Uterus (tissue), 4 donors: ENCODE results near the gene PLA2G3. TPM values are rescaled to one million over a fixed set of nuclear protein-coding genes. Genes with fewer than 3 reads are reported as not detected.

Experiments
- DNase-seq, 2 donors: peaks; one replicate each; pipeline ENCODE4 v3.0.0-alpha.2; 2019 to 2020
- H3K27ac ChIP-seq, 2 donors: fragments of 200-600 bp; sonication (generic); 1 replicate in 1 of 2; 2 replicates in 1 of 2; pipeline ENCODE4 v1.5.1; 2016 to 2018
- H3K27me3 ChIP-seq, 2 donors: fragments of 200-600 bp; sonication (generic); one replicate each; pipeline ENCODE4 v1.5.1; 2018 to 2019; ENCODE audit warnings: control low read depth in 1 of 2
- H3K36me3 ChIP-seq, 2 donors: fragments of 200-600 bp; sonication (generic); one replicate each; pipeline ENCODE4 v1.5.1; 2019; ENCODE audit warnings: control low read depth in 1 of 2
- H3K4me1 ChIP-seq, 2 donors: fragments of 200-600 bp; sonication (generic); one replicate each; pipeline ENCODE4 v1.5.1; 2018 to 2019; ENCODE audit warnings: control low read depth in 1 of 2
- H3K4me3 ChIP-seq, 2 donors: fragments of 200-600 bp; sonication (generic); 1 replicate in 1 of 2; 2 replicates in 1 of 2; pipeline ENCODE4 v1.5.1; 2018 to 2019; ENCODE audit warnings: mild to moderate bottlenecking in 1 of 2
- H3K9me3 ChIP-seq, 2 donors: fragments of 200-600 bp; sonication (generic); one replicate each; pipeline ENCODE4 v1.5.1; 2019; ENCODE audit warnings: control low read depth in 1 of 2
- CTCF ChIP-seq, 4 experiments: fragments of 200-600 bp in 2 of 4; fragments of 450-650 bp in 2 of 4; sonication (generic) in 2 of 4; IDR thresholded peaks; one replicate each; pipeline ENCODE4 v1.5.1; 2016 to 2019; ENCODE audit warnings: antibody characterized with exemption in 4 of 4, mild to moderate bottlenecking in 2 of 4, moderate library complexity in 1 of 4
- POLR2A ChIP-seq, 2 donors: fragments of 450-650 bp; IDR thresholded peaks; one replicate each; pipeline ENCODE4 v1.6.1; 2016; ENCODE audit warnings: antibody characterized with exemption in 2 of 2, mild to moderate bottlenecking in 1 of 2, moderate library complexity in 1 of 2
- intact Hi-C: fragments of 100-400 bp; cut with DNase I; formaldehyde crosslinking; loops from one replicate; pipeline ENCODE4 v1.15.1; 2023; ENCODE audit warnings: low total_unique reads
- total RNA-seq, 4 donors: library from RNA; depleted of rRNA in 3 of 4; stranded (reverse); fragments of >200 nt in 3 of 4; gene quantifications; one replicate each; pipeline versions ENCODE4 v1.1.0 to v1.2.4, GENCODE V29; 2014 to 2023
- donor health status: DM: yes; HTN: yes; CAD: no.

The PLA2G3 gene
- total RNA-seq, 4 donors from 2014 or later, result not detected

- no peaks in the 10 kb centered on the region for H3K27me3 ChIP-seq
- H3K4me3 ChIP-seq, result no peak overlapping the region
- intact Hi-C loops, result no loop called here
- no peak for DNase-seq
- peaks cover 0 to 6% of the 10 kb centered on the region in 2 donors for H3K4me1 ChIP-seq
- no peak overlapping the region for H3K27ac ChIP-seq
- no peaks in the 10 kb centered on the region for H3K36me3 ChIP-seq
- H3K9me3 ChIP-seq, result no peaks in the 10 kb centered on the region
- no peak for TF ChIP-seq CTCF (IDR thresholded peaks at IDR 0.05)
These were observed 15.4 kb downstream of the PLA2G3 start for GRCh38 chr22:31124811-31125465.

GRCh38 chr22:31124290-31124689, 16.0 kb downstream of the PLA2G3 start:
- H3K27ac ChIP-seq, result no peak overlapping the region

DNA sequence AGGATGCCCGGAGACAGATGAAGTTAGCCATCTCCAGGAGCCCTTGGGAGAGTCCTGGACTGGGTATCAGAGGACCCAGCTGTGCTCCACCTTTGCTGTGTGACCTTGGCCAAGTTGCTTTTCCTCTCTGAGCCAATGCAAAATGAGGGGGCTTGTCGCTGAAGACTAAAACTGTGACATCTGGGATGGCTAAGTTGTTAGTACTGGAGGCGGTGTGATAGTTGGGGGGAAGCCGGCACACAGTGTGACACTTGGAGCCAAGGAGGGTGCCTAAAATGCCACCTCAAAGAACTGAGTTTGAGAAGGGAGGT, 17.1 kb downstream of the PLA2G3 start:
- no peak for TF ChIP-seq POLR2A (IDR thresholded peaks at IDR 0.05)
- TF ChIP-seq CTCF (IDR thresholded peaks at IDR 0.05), result no peak
- H3K9me3 ChIP-seq, result no peaks in the 10 kb centered on the region
- peak overlapping the region; percentile 35 to 66 for H3K27ac ChIP-seq
- intact Hi-C loops, result no loop called here
- H3K4me1 ChIP-seq, result peaks cover 0 to 6% of the 10 kb centered on the region in 2 donors
- H3K4me3 ChIP-seq, result peak overlapping the region; percentile 30 to 40
- no peaks in the 10 kb centered on the region for H3K36me3 ChIP-seq
- no peaks in the 10 kb centered on the region for H3K27me3 ChIP-seq
- no peak for DNase-seq

More at GRCh38 chr22:31124290-31124689, 16.0 kb downstream of the PLA2G3 start:
- Histone ChIP-seq H3K9me3 (no peaks in the 10 kb centered on the region), H3K27me3 (no peaks in the 10 kb centered on the region), H3K4me3 (no peak overlapping the region), H3K4me1 (peaks cover 0 to 6% of the 10 kb centered on the region in 2 donors), H3K36me3 (no peaks in the 10 kb centered on the region)
- TF ChIP-seq CTCF (IDR thresholded peaks at IDR 0.05) (no peak), POLR2A (IDR thresholded peaks at IDR 0.05) (no peak)
- no peak for DNase-seq
- intact Hi-C loops, result no loop called here

GRCh38 chr22:31122532-31123291, 17.6 kb downstream of the PLA2G3 start, which contains the start of gene INPP5J:
INPP5J (plus strand) TSS chr22:31122966; CDS start chr22:31123015, 49 bp downstream.
- intact Hi-C loops, result no loop called here

More at GRCh38 chr22:31122532-31123291, 17.6 kb downstream of the PLA2G3 start, which contains the start of gene INPP5J:
- Histone ChIP-seq H3K4me3 (peak within 1 kb of the TSS; percentile 30 to 40), H3K27me3 (no peaks in the 10 kb centered on the region), H3K36me3 (no peaks in the 10 kb centered on the region), H3K9me3 (no peaks in the 10 kb centered on the region), H3K27ac (peak within 1 kb of the TSS; percentile 35 to 66), H3K4me1 (peaks cover 0 to 6% of the 10 kb centered on the region in 2 donors)
- DNase-seq, result peak; percentile 58 to 67
- TF ChIP-seq POLR2A (IDR thresholded peaks at IDR 0.05), result no peak
- TF ChIP-seq CTCF (IDR thresholded peaks at IDR 0.05), result no peak
